Measurements from ENCODE around the gene ADGRA3. TPM values are rescaled to one million over a fixed set of nuclear protein-coding genes. Genes with fewer than 3 reads are reported as not detected.

Gene ADGRA3
- total RNA-seq, 3 donors from 2014 or later (not counting 1 experiment from before 2014, with no cell fraction given): 5.5 to 15.8 (median 8.2) TPM

GRCh38 chr4:22480675-22481327 is 35.1 kb downstream of the ADGRA3 start:
- Histone ChIP-seq H3K27me3 (ENCODE audit: control insufficient read depth, insufficient read depth, low read length) (no peaks in the 10 kb centered on the region), H3K4me3 (ENCODE audit: low read length) (no peak overlapping the region), H3K27ac (ENCODE audit: low read length) (no peak overlapping the region), H3K36me3 (ENCODE audit: control insufficient read depth, insufficient read depth, low read length) (no peaks in the 10 kb centered on the region), H3K4me1 (ENCODE audit: control insufficient read depth, insufficient read depth, low read length) (peaks cover 14% of the 10 kb centered on the region), H3K9me3 (ENCODE audit: control insufficient read depth, insufficient read depth, low read length) (no peaks in the 10 kb centered on the region)
- Mint-ChIP-seq H3K36me3 (no peaks in the 10 kb centered on the region), H3K4me3 (no peak overlapping the region), H3K27me3 (ENCODE audit: low read depth in 2 of 2) (no peaks in the 10 kb centered on the region), H3K27ac (peak overlapping the region in 1 of 2 donors; percentile 36), H3K4me1 (peaks cover 55% of the 10 kb centered on the region in 2 donors), H3K9me3 (no peaks in the 10 kb centered on the region)
- 100% methylated on average over 1 of the region's 2 CpGs for WGBS (ENCODE audit: insufficient coverage)
- intact Hi-C loops (cut with micrococcal nuclease): loop anchor here (5.0 kb wide), 1 partner anchor 36 kb away; the partner anchor contains the start of gene ADGRA3
- ATAC-seq (no peak), DNase-seq (no peak)
- TF ChIP-seq CTCF (IDR thresholded peaks at IDR 0.05): no peak

- Mint-ChIP-seq H3K9me3 (no peaks in the 10 kb centered on the region), H3K36me3 (no peaks in the 10 kb centered on the region), H3K4me1 (peaks cover 33 to 35% of the 10 kb centered on the region in 2 donors), H3K4me3 (peak overlapping the region; percentile 54), H3K27ac (peak overlapping the region; percentile 50 to 89), H3K27me3 (ENCODE audit: low read depth in 2 of 2) (no peaks in the 10 kb centered on the region)
- peaks cover 3% of the 10 kb centered on the region for H3K4me1 ChIP-seq (ENCODE audit: control insufficient read depth, insufficient read depth, low read length)
- H3K9me3 ChIP-seq (ENCODE audit: control insufficient read depth, insufficient read depth, low read length): no peaks in the 10 kb centered on the region
- peak; percentile 49 to 94 (median 85) for ATAC-seq
- no peak for DNase-seq
- no peaks in the 10 kb centered on the region for H3K36me3 ChIP-seq (ENCODE audit: control insufficient read depth, insufficient read depth, low read length)
- WGBS (ENCODE audit: insufficient coverage): 11% methylated on average over 2 of the region's 2 CpGs
- TF ChIP-seq CTCF (IDR thresholded peaks at IDR 0.05): no peak
- H3K27ac ChIP-seq (ENCODE audit: low read length): no peak overlapping the region
- H3K27me3 ChIP-seq (ENCODE audit: control insufficient read depth, insufficient read depth, low read length): no peaks in the 10 kb centered on the region
- H3K4me3 ChIP-seq (ENCODE audit: low read length): no peak overlapping the region
- intact Hi-C loops (cut with micrococcal nuclease): no loop called here
These were observed 37.4 kb downstream of the ADGRA3 start for GRCh38 chr4:22478426-22478825.

- H3K27me3 Mint-ChIP-seq (ENCODE audit: low read depth in 2 of 2): no peaks in the 10 kb centered on the region
- no peak overlapping the region for H3K27ac ChIP-seq (ENCODE audit: low read length)
- intact Hi-C loops (cut with micrococcal nuclease): no loop called here
- H3K27ac Mint-ChIP-seq: peak overlapping the region in 1 of 2 donors; percentile 50
- no peaks in the 10 kb centered on the region for H3K36me3 ChIP-seq (ENCODE audit: control insufficient read depth, insufficient read depth, low read length)
- peaks cover 31 to 33% of the 10 kb centered on the region in 2 donors for H3K4me1 Mint-ChIP-seq
- H3K4me3 Mint-ChIP-seq: peak overlapping the region; percentile 54
- ATAC-seq (no peak), DNase-seq (no peak)
- WGBS (ENCODE audit: insufficient coverage): 83% methylated on average over 6 of the region's 6 CpGs
- H3K36me3 Mint-ChIP-seq: no peaks in the 10 kb centered on the region
- no peaks in the 10 kb centered on the region for H3K9me3 ChIP-seq (ENCODE audit: control insufficient read depth, insufficient read depth, low read length)
- H3K4me3 ChIP-seq (ENCODE audit: low read length): no peak overlapping the region
- no peaks in the 10 kb centered on the region for H3K9me3 Mint-ChIP-seq
- no peak for TF ChIP-seq CTCF (IDR thresholded peaks at IDR 0.05)
- no peaks in the 10 kb centered on the region for H3K27me3 ChIP-seq (ENCODE audit: control insufficient read depth, insufficient read depth, low read length)
- H3K4me1 ChIP-seq (ENCODE audit: control insufficient read depth, insufficient read depth, low read length): peaks cover 1% of the 10 kb centered on the region
These were observed 38.1 kb downstream of the ADGRA3 start for GRCh38 chr4:22477813-22478182.

All from natural killer cell (primary cell).